Esophagus squamous epithelium (tissue), 5 donors: ENCODE data around the gene PIPOX. TPM values are rescaled to one million over a fixed set of nuclear protein-coding genes. Genes with fewer than 3 reads are reported as not detected.

ENCODE experiments used
- DNase-seq: peaks from one replicate; lab custom pipeline; 2025; lab: John Stamatoyannopoulos, UW
- H3K27ac ChIP-seq, 4 donors: fragments of 200-600 bp; sonication (generic); one replicate each; pipeline ENCODE4 v1.5.1; 2016 to 2019; ENCODE audit warnings: mild to moderate bottlenecking in 1 of 4
- H3K27me3 ChIP-seq, 4 donors: fragments of 200-600 bp; sonication (generic); 1 replicate in 3 of 4; 2 replicates in 1 of 4; pipeline versions ENCODE4 v1.5.1 to v1.6.0; 2017 to 2021; ENCODE audit warnings: antibody characterized with exemption in 1 of 4
- H3K36me3 ChIP-seq, 3 donors: fragments of 200-600 bp; sonication (generic); one replicate each; pipeline ENCODE4 v1.5.1; 2016 to 2019
- H3K4me1 ChIP-seq, 3 donors: fragments of 200-600 bp; sonication (generic); one replicate each; pipeline ENCODE4 v1.5.1; 2017 to 2019
- H3K4me3 ChIP-seq, 4 donors: fragments of 200-600 bp; sonication (generic); 1 replicate in 3 of 4; 2 replicates in 1 of 4; pipeline ENCODE4 v1.5.1; 2016 to 2019; ENCODE audit warnings: mild to moderate bottlenecking in 2 of 4, moderate library complexity in 1 of 4
- H3K9me3 ChIP-seq, 3 donors: fragments of 200-600 bp; sonication (generic); one replicate each; pipeline ENCODE4 v1.5.1; 2016 to 2019
- CTCF ChIP-seq, 6 experiments: fragments of 450-650 bp in 4 of 6; fragments of 200-600 bp in 2 of 6; sonication (generic) in 2 of 6; IDR thresholded peaks; one replicate each; pipeline ENCODE4 v1.5.1; 2016 to 2019; ENCODE audit warnings: antibody characterized with exemption in 6 of 6, mild to moderate bottlenecking in 4 of 6, moderate library complexity in 4 of 6
- POLR2A ChIP-seq, 4 donors: fragments of 450-650 bp; IDR thresholded peaks; one replicate each; pipeline ENCODE4 v1.6.1; 2017; ENCODE audit warnings: antibody characterized with exemption in 4 of 4, mild to moderate bottlenecking in 4 of 4, moderate library complexity in 3 of 4
- WGBS, 2 donors: methylation state at CpG; one replicate each; pipeline ENCODE4 v1.1.5; 2018; 5-methylcytosine and 5-hydroxymethylcytosine counted together
- intact Hi-C: fragments of 100-400 bp; cut with DNase I; formaldehyde crosslinking; loops from one replicate; pipeline ENCODE4 v1.15.0; 2022
- total RNA-seq, 4 donors: library from RNA; depleted of rRNA; stranded (reverse); fragments of >200 nt; gene quantifications; one replicate each; pipeline ENCODE4 v1.1.0, GENCODE V29; 2016
- donor health status: DM: yes; HTN: yes; CAD: no.

The PIPOX gene
- total RNA-seq, 4 donors from 2014 or later: 1.3 to 4.2 TPM; not detected in 2

- no peak for TF ChIP-seq CTCF (IDR thresholded peaks at IDR 0.05)
- no peak for TF ChIP-seq POLR2A (IDR thresholded peaks at IDR 0.05)
- H3K27ac ChIP-seq: no peak overlapping the region
- peaks cover 4 to 37% (median 15%) of the 10 kb centered on the region in 3 donors for H3K4me1 ChIP-seq
- H3K9me3 ChIP-seq: no peaks in the 10 kb centered on the region
- WGBS, 2 donors: 75 to 76% methylated on average over 1 to 6 of the region's 6 CpGs
- peaks cover 0 to 23% (median 0%) of the 10 kb centered on the region in 4 donors for H3K27me3 ChIP-seq
- no peaks in the 10 kb centered on the region for H3K36me3 ChIP-seq
- H3K4me3 ChIP-seq: no peak overlapping the region
- no peak for DNase-seq
- intact Hi-C loops: no loop called here
These were observed 1.4 kb upstream of the PIPOX start for GRCh38 chr17:29041571-29041970.

- Histone ChIP-seq H3K27ac (peak overlapping the region in 2 of 4 donors; percentile 36 to 69), H3K27me3 (peaks cover 0 to 22% (median 0%) of the 10 kb centered on the region in 4 donors), H3K36me3 (no peaks in the 10 kb centered on the region), H3K4me1 (peaks cover 4 to 37% (median 15%) of the 10 kb centered on the region in 3 donors), H3K4me3 (no peak overlapping the region), H3K9me3 (no peaks in the 10 kb centered on the region)
- TF ChIP-seq CTCF (IDR thresholded peaks at IDR 0.05): no peak
- no peak for TF ChIP-seq POLR2A (IDR thresholded peaks at IDR 0.05)
- WGBS, 2 donors: 75% methylated on average over 11 of the region's 11 CpGs
- intact Hi-C loops: no loop called here
- no peak for DNase-seq
These were observed 789 bp upstream of the PIPOX start for GRCh38 chr17:29042026-29042678.

- H3K4me1 ChIP-seq: peaks cover 4 to 28% (median 15%) of the 10 kb centered on the region in 3 donors
- peaks cover 0 to 12% (median 0%) of the 10 kb centered on the region in 4 donors for H3K27me3 ChIP-seq
- no peaks in the 10 kb centered on the region for H3K36me3 ChIP-seq
- TF ChIP-seq POLR2A (IDR thresholded peaks at IDR 0.05): no peak
- no peak overlapping the region for H3K4me3 ChIP-seq
- no peak overlapping the region for H3K27ac ChIP-seq
- no peak for DNase-seq
- 89 to 92% methylated on average over 3 of the region's 3 CpGs for WGBS, 2 donors
- no peaks in the 10 kb centered on the region for H3K9me3 ChIP-seq
- intact Hi-C loops: no loop called here
These were observed 701 bp downstream of the PIPOX start for GRCh38 chr17:29043539-29044145.

GRCh38 chr17:29045026-29045425 lies 2.1 kb downstream of the PIPOX start:
- no peaks in the 10 kb centered on the region for H3K36me3 ChIP-seq
- TF ChIP-seq CTCF (IDR thresholded peaks at IDR 0.05) (no peak), POLR2A (IDR thresholded peaks at IDR 0.05) (no peak)
- intact Hi-C loops: no loop called here
- no peaks in the 10 kb centered on the region for H3K9me3 ChIP-seq
- H3K27me3 ChIP-seq: peaks cover 0 to 15% (median 0%) of the 10 kb centered on the region in 4 donors
- 77 to 92% methylated on average over 4 of the region's 4 CpGs for WGBS, 2 donors
- peaks cover 4 to 19% (median 12%) of the 10 kb centered on the region in 3 donors for H3K4me1 ChIP-seq
- no peak for DNase-seq
- no peak overlapping the region for H3K4me3 ChIP-seq
- H3K27ac ChIP-seq: no peak overlapping the region

- DNase-seq: no peak
- Histone ChIP-seq H3K27me3 (peaks cover 0 to 18% (median 0%) of the 10 kb centered on the region in 4 donors), H3K27ac (no peak overlapping the region), H3K4me1 (peaks cover 4 to 12% (median 8%) of the 10 kb centered on the region in 3 donors), H3K9me3 (no peaks in the 10 kb centered on the region), H3K4me3 (no peak overlapping the region), H3K36me3 (no peaks in the 10 kb centered on the region)
- no peak for TF ChIP-seq CTCF (IDR thresholded peaks at IDR 0.05)
- TF ChIP-seq POLR2A (IDR thresholded peaks at IDR 0.05): no peak
- intact Hi-C loops: no loop called here
- WGBS, 2 donors: 59 to 63% methylated on average over 6 to 7 of the region's 7 CpGs
These were observed 3.0 kb downstream of the PIPOX start for GRCh38 chr17:29045734-29046472.
